ENCODE measurements around the gene SIX5. TPM values are rescaled to one million over a fixed set of nuclear protein-coding genes. Genes with fewer than 3 reads are reported as not detected.

The SIX5 gene
- total RNA-seq, 2 donors from 2014 or later: 11.0 to 15.8 TPM

DNA sequence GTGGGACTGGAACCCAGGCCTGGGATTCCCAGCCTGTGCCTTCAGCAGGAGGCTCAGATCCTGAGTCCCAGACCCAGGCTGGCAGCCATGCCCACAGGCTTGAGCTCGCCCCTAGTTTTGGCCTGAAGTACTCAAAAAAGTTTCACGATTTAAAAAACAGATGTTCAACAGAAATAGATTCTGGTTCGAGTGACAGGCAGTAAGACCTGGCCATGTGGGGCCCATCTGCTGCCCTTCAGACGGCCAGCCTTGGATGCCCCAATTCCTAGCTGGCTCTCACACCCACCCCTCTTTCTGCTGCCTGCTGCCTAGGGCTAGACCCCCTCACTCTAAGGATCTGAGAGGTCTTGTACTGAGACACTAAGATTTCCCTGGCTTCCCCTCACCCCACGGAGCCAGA, 16.0 kb upstream of the SIX5 start:
- no peak overlapping the region for H3K27ac ChIP-seq
- H3K27me3 ChIP-seq: no peaks in the 10 kb centered on the region
- no peaks in the 10 kb centered on the region for H3K36me3 ChIP-seq

GRCh38 chr19:45784096-45784495, 15.0 kb upstream of the SIX5 start:
- TF ChIP-seq CTCF (IDR thresholded peaks at IDR 0.05): no peak
- no peak overlapping the region for H3K9ac ChIP-seq (ENCODE audit: low read depth in 2 of 2, low read length in 2 of 2)
- H3K4me1 ChIP-seq: no peaks in the 10 kb centered on the region
- no peak overlapping the region for H3K4me3 ChIP-seq
- no peaks in the 10 kb centered on the region for H3K27me3 ChIP-seq
- no peak overlapping the region for H3K27ac ChIP-seq
- no peak for DNase-seq
- H3K9me3 ChIP-seq: no peaks in the 10 kb centered on the region
- H3K36me3 ChIP-seq: no peaks in the 10 kb centered on the region
- intact Hi-C loops (cut with DNase I): no loop called here

More for the DNA sequence above, 16.0 kb upstream of the SIX5 start:
- DNase-seq: no peak
- H3K4me3 ChIP-seq: no peak overlapping the region
- no peak for TF ChIP-seq CTCF (IDR thresholded peaks at IDR 0.05)
- intact Hi-C loops (cut with DNase I): no loop called here
- no peaks in the 10 kb centered on the region for H3K9me3 ChIP-seq
- no peaks in the 10 kb centered on the region for H3K4me1 ChIP-seq
- peak overlapping the region in 1 of 2 donors; percentile 43 for H3K9ac ChIP-seq (ENCODE audit: low read depth in 2 of 2, low read length in 2 of 2)

GRCh38 chr19:45782820-45783785, 14.1 kb upstream of the SIX5 start:
- Histone ChIP-seq H3K9ac (ENCODE audit: low read depth in 2 of 2, low read length in 2 of 2) (peak overlapping the region; percentile 21 to 60), H3K4me3 (no peak overlapping the region), H3K27ac (peak overlapping the region; percentile 52), H3K9me3 (no peaks in the 10 kb centered on the region), H3K27me3 (no peaks in the 10 kb centered on the region), H3K4me1 (no peaks in the 10 kb centered on the region), H3K36me3 (no peaks in the 10 kb centered on the region)
- intact Hi-C loops (cut with DNase I): no loop called here
- no peak for TF ChIP-seq CTCF (IDR thresholded peaks at IDR 0.05)
- DNase-seq: no peak

DNA sequence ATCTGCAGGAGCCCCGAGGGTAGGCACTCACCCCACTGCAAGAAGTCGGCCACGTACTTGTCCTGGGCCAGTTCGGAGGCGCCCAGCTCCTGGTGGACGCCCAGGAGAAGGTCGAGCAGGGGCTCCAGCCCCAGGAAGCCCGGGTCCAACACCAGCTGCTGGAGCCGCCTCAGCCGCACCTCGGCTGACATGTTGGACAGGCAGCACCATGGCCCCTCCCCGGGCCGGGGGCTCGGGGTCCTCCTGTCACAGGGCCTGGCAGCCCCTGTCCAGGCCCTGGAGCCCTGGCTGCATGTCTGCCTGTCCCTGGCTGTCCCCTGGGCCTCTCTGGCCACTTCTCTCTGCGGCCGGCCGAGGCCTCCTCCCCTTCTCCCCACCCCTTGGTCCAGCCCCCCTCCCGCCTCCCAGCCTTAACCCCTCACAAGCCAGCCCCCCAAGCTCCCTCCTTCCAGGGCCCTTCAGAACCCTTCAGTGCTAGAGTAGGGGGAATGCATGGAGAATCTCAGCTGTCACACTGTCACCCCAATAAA, 13.2 kb upstream of the SIX5 start, which contains the start of gene DMPK:
Gene DMPK, minus strand, starts transcription at position 329 of the 530 bp plus-strand sequence. Its CDS starts 138 bp downstream, at position 191.
- Histone ChIP-seq H3K9me3 (no peaks in the 10 kb centered on the region), H3K27me3 (no peaks in the 10 kb centered on the region), H3K4me3 (peak within 1 kb of the TSS; percentile 35), H3K36me3 (no peaks in the 10 kb centered on the region), H3K27ac (peak within 1 kb of the TSS; percentile 52), H3K9ac (ENCODE audit: low read depth in 2 of 2, low read length in 2 of 2) (peak within 1 kb of the TSS; percentile 38 to 60), H3K4me1 (no peaks in the 10 kb centered on the region)
- no peak for DNase-seq
- intact Hi-C loops (cut with DNase I): no loop called here
- no peak for TF ChIP-seq CTCF (IDR thresholded peaks at IDR 0.05)

GRCh38 chr19:45781214-45782161, 12.4 kb upstream of the SIX5 start:
- TF ChIP-seq CTCF (IDR thresholded peaks at IDR 0.05): no peak
- Histone ChIP-seq H3K9ac (ENCODE audit: low read depth in 2 of 2, low read length in 2 of 2) (peak overlapping the region; percentile 38 to 58), H3K4me1 (no peaks in the 10 kb centered on the region), H3K36me3 (no peaks in the 10 kb centered on the region), H3K27me3 (no peaks in the 10 kb centered on the region), H3K4me3 (peak overlapping the region; percentile 35), H3K27ac (peak overlapping the region; percentile 36), H3K9me3 (no peaks in the 10 kb centered on the region)
- intact Hi-C loops (cut with DNase I): no loop called here
- DNase-seq: no peak
